Common myeloid progenitor, CD34-positive (primary cell): Measurements from ENCODE around the gene ALKBH5.

Experiments used
- CTCF ChIA-PET: fragments of 350-600 bp; sonication (Branson Sonifier 250); formaldehyde crosslinking; loops from one replicate; lab custom pipeline; 2021; ENCODE audit warnings: antibody characterized with exemption; lab: Charles Lee
- POLR2A ChIA-PET: fragments of 350-600 bp; sonication (Branson Sonifier 250); formaldehyde crosslinking; loops from one replicate; lab custom pipeline; 2021; ENCODE audit warnings: antibody characterized with exemption; lab: Charles Lee
- DNase-seq, 3 donors: peaks; one replicate each; pipeline versions ENCODE4 v3.0.0 to v3.0.0-alpha.2; 2013
- H3K27ac ChIP-seq, 2 experiments: 1 replicate in 1 of 2; 2 replicates in 1 of 2; pipeline ENCODE4 v1.7.0; 2013; ENCODE audit warnings: inconsistent platforms in 2 of 2, low read length in 2 of 2, mild to moderate bottlenecking in 2 of 2, low read depth in 1 of 2, moderate library complexity in 1 of 2; ENCODE audit not compliant: severe bottlenecking in 2 of 2, insufficient read depth in 1 of 2, poor library complexity in 1 of 2
- H3K27me3 ChIP-seq, 5 experiments: replicated peaks in 2 of 5; 1 replicate in 3 of 5; 2 replicates in 2 of 5; pipeline versions ENCODE4 v1.6.1 to v1.7.0; 2013; ENCODE audit warnings: low read length in 4 of 5, mild to moderate bottlenecking in 2 of 5, moderate library complexity in 2 of 5, inconsistent platforms in 1 of 5; ENCODE audit not compliant: insufficient read depth in 5 of 5, control insufficient read depth in 4 of 5
- H3K36me3 ChIP-seq, 4 experiments: 1 replicate in 2 of 4; 2 replicates in 2 of 4; pipeline versions ENCODE4 v1.6.1 to v1.7.0; 2013; ENCODE audit warnings: low read length in 3 of 4, control low read depth in 1 of 4, mild to moderate bottlenecking in 1 of 4; ENCODE audit not compliant: control insufficient read depth in 4 of 4, insufficient read depth in 4 of 4
- H3K4me1 ChIP-seq, 4 experiments: 1 replicate in 3 of 4; 2 replicates in 1 of 4; pipeline versions ENCODE4 v1.6.1 to v1.7.1; 2013; ENCODE audit warnings: low read length in 3 of 4, mild to moderate bottlenecking in 3 of 4, control low read depth in 1 of 4, inconsistent platforms in 1 of 4, moderate library complexity in 1 of 4; ENCODE audit not compliant: control insufficient read depth in 4 of 4, insufficient read depth in 4 of 4; ENCODE audit errors: control extremely low read depth in 1 of 4
- H3K4me3 ChIP-seq, 7 experiments: 1 replicate in 4 of 7; 2 replicates in 3 of 7; pipeline versions ENCODE4 v1.5.1 to v1.7.0; 2013; ENCODE audit warnings: mild to moderate bottlenecking in 7 of 7, low read length in 6 of 7, moderate library complexity in 6 of 7, inconsistent platforms in 2 of 7, low read depth in 2 of 7, control low read depth in 1 of 7; ENCODE audit not compliant: insufficient read depth in 4 of 7, control insufficient read depth in 1 of 7; ENCODE audit errors: extremely low read depth in 1 of 7
- H3K9me3 ChIP-seq, 5 experiments: 1 replicate in 4 of 5; 2 replicates in 1 of 5; pipeline versions ENCODE4 v1.6.1 to v1.7.1; 2013; ENCODE audit warnings: low read length in 4 of 5, mild to moderate bottlenecking in 2 of 5, inconsistent platforms in 1 of 5, low read depth in 1 of 5, moderate library complexity in 1 of 5; ENCODE audit not compliant: control insufficient read depth in 4 of 5, insufficient read depth in 2 of 5; ENCODE audit errors: control extremely low read depth in 1 of 5
- WGBS: methylation state at CpG from one replicate; pipeline ENCODE4 v1.1.5; 2013; ENCODE audit not compliant: insufficient coverage; 5-methylcytosine and 5-hydroxymethylcytosine counted together

The ALKBH5 gene

DNA sequence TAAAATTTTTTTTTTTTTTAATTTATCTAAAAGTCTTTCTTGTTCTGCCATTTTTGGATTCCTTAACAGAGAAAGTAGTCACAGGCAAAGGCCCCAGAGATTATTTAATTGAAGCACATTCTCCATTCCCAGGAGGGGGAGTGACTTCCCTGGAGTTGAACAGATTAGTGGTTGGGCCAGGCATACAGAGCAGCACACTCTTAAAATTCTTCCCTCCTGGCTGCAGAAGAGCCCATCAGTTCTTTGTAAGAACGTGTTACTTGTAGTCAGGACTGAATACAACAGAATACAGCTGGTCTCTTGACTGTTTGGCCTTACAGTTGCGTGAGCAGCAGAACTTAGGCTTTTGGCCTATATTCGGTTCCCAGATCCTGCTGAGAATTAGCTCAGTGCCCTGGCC, 1.8 kb downstream of the ALKBH5 start:
- peak overlapping the region in 6 of 7 experiments; percentile 58 to 89 (median 84) for H3K4me3 ChIP-seq
- CTCF ChIA-PET, result interaction anchor here (0.6 to 1.8 kb wide), 4 partner anchors 12 to 87 kb away, joined by 3 to 7 read pairs (median 6); no protein-coding TSS in a partner anchor
- H3K9me3 ChIP-seq, result no peaks in the 10 kb centered on the region
- POLR2A ChIA-PET, result no interaction called here
- DNase-seq, result no peak
- peak overlapping the region in 1 of 2 experiments; percentile 98 for H3K27ac ChIP-seq
- no peaks in the 10 kb centered on the region for H3K27me3 ChIP-seq
- peaks cover 3 to 40% (median 13%) of the 10 kb centered on the region in 4 experiments for H3K36me3 ChIP-seq
- WGBS, result 58% methylated on average over 3 of the region's 3 CpGs
- peaks cover 26 to 59% (median 54%) of the 10 kb centered on the region in 4 experiments for H3K4me1 ChIP-seq

DNA sequence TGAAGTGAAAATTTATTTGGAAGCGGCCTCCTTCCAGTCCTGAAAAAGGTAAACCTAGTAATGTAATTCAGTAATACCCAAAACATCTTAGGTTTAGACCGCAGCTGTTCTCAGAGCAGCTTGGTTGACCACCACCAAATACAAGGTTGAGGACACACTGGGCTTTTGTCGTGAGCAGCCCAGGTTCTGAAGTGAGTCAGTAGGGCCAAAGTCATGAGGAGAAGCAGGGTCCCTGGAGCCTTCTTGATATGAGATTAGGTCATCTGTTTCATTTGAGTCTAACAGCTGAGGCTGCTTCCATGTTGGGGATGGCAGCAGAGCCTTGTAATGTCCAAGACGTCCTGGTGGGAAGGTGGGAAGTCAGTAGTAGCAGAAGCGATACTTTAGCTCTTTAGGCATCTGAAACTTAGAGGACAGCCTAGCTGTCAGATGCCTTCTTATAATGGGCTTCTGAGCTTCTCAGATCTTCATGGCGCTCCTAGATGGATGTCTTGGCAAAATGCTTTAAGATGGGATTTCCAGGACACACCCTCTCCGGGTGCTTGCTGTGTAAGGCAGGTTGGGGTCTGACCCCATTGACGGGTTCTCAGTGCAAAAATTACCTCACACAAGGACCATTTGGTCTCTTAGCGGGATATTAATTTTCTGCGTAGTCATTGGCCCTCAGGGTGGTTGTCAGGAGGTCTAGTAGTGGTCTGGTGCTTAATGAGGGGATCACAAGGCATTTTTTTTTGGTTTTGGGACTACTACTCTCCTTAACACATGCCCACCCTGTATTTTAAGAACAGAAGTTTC, 2.4 kb downstream of the ALKBH5 start:
- CTCF ChIA-PET, result interaction anchor here (0.6 to 1.8 kb wide), 5 partner anchors 11 to 87 kb away, joined by 3 to 7 read pairs (median 5); no protein-coding TSS in a partner anchor
- Histone ChIP-seq H3K9me3 (no peaks in the 10 kb centered on the region), H3K27ac (peak overlapping the region in 1 of 2 experiments; percentile 98), H3K36me3 (peaks cover 3 to 46% (median 15%) of the 10 kb centered on the region in 4 experiments), H3K27me3 (no peaks in the 10 kb centered on the region), H3K4me1 (peaks cover 26 to 65% (median 58%) of the 10 kb centered on the region in 4 experiments), H3K4me3 (peak overlapping the region in 5 of 7 experiments; percentile 80 to 89 (median 86))
- POLR2A ChIA-PET, result no interaction called here
- WGBS, result 90% methylated on average over 6 of the region's 10 CpGs
- DNase-seq, result peak in 2 of 3 donors; percentile 20 to 22

DNA sequence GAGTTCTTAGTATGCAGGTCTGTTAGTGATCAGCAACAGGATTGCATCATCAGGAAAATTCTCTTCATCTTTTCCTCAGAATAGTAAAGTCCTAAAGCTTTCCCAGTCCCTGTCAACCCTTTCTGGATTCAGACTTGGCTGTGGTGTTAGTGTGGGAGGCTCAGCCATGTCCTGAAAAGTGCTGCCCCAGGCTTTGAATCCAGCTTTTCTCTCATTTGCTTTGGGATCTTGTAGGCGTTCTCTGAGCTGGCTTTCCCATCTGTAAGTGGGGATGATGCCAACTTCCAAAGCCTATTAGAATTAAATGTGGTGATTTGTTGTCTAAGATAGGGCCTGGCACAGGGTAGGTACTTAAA, 3.0 kb downstream of the ALKBH5 start:
- H3K4me3 ChIP-seq, result peak overlapping the region in 5 of 7 experiments; percentile 80 to 89 (median 86)
- peaks cover 3 to 52% (median 18%) of the 10 kb centered on the region in 4 experiments for H3K36me3 ChIP-seq
- POLR2A ChIA-PET, result no interaction called here
- peak overlapping the region in 1 of 2 experiments; percentile 37 for H3K27ac ChIP-seq
- WGBS, result no CpG with 5 or more reads among the region's 1 CpG
- H3K27me3 ChIP-seq, result no peaks in the 10 kb centered on the region
- H3K9me3 ChIP-seq, result no peaks in the 10 kb centered on the region
- CTCF ChIA-PET, result interaction anchor here (1.4 to 1.8 kb wide), 3 partner anchors 11 to 30 kb away, joined by 3 to 6 read pairs (median 5); no protein-coding TSS in a partner anchor
- no peak for DNase-seq
- H3K4me1 ChIP-seq, result peaks cover 26 to 67% (median 58%) of the 10 kb centered on the region in 4 experiments

DNA sequence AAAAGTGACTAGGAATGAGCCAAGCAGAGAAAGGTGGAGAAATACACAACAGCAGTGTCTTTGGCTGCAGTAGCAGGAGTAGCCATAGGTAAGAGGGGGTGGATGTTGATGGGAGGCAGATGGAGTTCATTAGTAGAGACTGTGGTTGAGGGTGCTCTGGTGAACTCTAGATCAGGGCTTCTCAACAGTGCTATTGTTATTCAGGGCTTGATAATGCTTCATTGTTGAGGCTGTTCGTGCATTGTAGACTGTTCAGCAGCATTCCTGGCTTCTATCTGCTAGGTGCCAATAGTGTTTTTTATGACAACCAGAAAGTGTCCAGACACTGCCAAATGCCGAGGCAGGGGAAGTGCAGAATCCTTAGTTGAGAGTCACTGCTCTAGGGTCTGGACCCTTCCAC, 3.6 kb downstream of the ALKBH5 start:
- H3K27me3 ChIP-seq, result no peaks in the 10 kb centered on the region
- no peak for DNase-seq
- H3K4me3 ChIP-seq, result peak overlapping the region in 5 of 7 experiments; percentile 50 to 89 (median 83)
- no peaks in the 10 kb centered on the region for H3K9me3 ChIP-seq
- POLR2A ChIA-PET, result no interaction called here
- 88% methylated on average over 1 of the region's 2 CpGs for WGBS
- peaks cover 3 to 56% (median 18%) of the 10 kb centered on the region in 4 experiments for H3K36me3 ChIP-seq
- H3K27ac ChIP-seq, result peak overlapping the region in 1 of 2 experiments; percentile 37
- H3K4me1 ChIP-seq, result peaks cover 26 to 62% (median 55%) of the 10 kb centered on the region in 4 experiments
- CTCF ChIA-PET, result interaction anchor here (1.4 kb wide), 1 partner anchor 13 kb away, joined by 3 read pairs; no protein-coding TSS in a partner anchor

DNA sequence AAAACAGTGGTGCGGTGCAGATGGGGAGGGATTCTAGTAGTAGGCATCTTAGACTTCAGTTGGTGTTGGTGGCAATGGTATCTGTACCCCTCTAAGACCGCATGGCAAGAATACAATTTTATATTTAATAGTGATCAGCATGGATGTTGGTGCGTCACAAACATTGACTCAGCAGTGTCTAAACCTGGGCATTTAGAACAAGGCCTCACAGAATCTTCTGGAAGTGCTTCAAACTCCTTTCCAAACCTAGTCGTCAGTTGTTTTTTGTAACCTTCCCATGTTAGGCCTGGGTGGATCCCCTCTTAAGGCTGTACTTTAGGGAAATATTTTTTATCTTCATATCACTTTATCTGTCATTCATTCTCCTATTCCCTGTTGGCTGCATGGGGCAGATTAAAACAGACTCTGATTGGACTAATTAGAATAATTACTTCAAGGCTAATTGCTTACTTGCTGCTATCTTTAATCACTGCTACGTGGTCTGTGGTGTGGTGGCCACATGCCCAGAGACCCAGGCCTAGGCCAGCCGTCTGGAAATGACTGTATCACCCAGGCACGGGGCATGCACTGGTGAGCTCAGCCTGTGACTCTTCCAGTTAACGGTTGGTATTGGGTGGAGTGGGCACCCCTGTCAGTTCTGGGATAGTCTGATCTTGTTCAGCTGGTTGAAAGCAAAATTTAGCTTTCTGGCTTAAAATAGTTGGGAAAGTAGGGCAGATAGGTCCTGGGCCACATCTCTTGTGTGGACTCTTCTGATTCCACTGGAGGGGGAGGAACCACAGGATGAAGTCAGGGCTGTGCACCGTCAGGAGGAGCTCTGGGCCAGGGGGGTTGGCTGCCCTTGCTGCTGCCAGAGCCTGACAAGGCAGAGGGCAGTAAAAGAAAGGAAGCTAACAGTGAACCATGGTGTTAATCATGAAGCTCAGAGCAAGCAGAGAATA, 4.5 kb downstream of the ALKBH5 start:
- Histone ChIP-seq H3K4me3 (peak overlapping the region in 3 of 7 experiments; percentile 83 to 89 (median 86)), H3K27me3 (no peaks in the 10 kb centered on the region), H3K4me1 (peaks cover 26 to 56% (median 50%) of the 10 kb centered on the region in 4 experiments), H3K36me3 (peaks cover 3 to 59% (median 20%) of the 10 kb centered on the region in 4 experiments), H3K27ac (peak overlapping the region in 1 of 2 experiments; percentile 49), H3K9me3 (no peaks in the 10 kb centered on the region)
- DNase-seq, result peak in 2 of 3 donors; percentile 29 to 44
- ChIA-PET CTCF (interaction anchor here (1.1 to 2.0 kb wide), 2 partner anchors 12 to 46 kb away, joined by 3 to 11 read pairs; no protein-coding TSS in a partner anchor), POLR2A (no interaction called here)
- WGBS, result 73% methylated on average over 9 of the region's 9 CpGs

DNA sequence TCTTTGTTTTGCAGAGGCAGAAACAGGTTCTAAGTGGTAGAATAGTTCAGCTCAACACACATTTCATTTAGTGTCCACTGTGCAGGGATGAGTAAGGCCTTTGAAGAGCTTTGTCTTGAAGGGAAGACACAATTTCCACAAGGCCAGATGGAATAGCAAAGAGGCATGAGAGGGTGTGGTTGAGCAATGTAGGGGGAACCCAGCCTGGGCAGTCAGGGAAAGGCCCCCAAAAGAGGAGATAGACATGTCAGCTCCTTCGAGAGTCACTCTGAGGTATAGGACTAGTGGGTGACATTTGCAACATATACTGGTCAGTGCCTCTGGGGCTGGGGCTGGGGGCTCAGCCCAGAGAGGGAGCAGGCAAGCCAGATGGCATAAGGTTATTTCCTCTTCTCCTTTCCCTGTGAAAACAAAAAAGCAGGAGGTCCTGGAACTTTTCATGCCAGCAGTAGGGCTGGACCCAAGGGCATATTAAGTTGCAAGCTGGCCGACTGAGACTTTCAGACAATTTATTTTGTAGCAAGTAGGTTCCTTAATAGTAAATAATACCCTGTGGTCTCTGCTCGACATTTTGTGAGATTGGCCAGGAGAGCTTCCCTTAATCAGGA, 7.1 kb downstream of the ALKBH5 start:
- Histone ChIP-seq H3K27ac (peak overlapping the region in 1 of 2 experiments; percentile 40), H3K36me3 (peaks cover 3 to 74% (median 32%) of the 10 kb centered on the region in 4 experiments), H3K4me3 (peak overlapping the region in 1 of 7 experiments; percentile 2), H3K4me1 (peaks cover 20 to 37% (median 33%) of the 10 kb centered on the region in 4 experiments), H3K9me3 (no peaks in the 10 kb centered on the region), H3K27me3 (no peaks in the 10 kb centered on the region)
- WGBS, result 48% methylated on average over 2 of the region's 3 CpGs
- ChIA-PET CTCF (interaction anchor here (1.4 kb wide), 1 partner anchor 18 kb away, joined by 3 read pairs; no protein-coding TSS in a partner anchor), POLR2A (no interaction called here)
- DNase-seq, result no peak
